ENCODE results near the gene PRDM1. TPM values are rescaled to one million over a fixed set of nuclear protein-coding genes. Genes with fewer than 3 reads are reported as not detected.

PRDM1 gene
- polyA plus RNA-seq, 1 experiment, result 4.6 TPM

DNA sequence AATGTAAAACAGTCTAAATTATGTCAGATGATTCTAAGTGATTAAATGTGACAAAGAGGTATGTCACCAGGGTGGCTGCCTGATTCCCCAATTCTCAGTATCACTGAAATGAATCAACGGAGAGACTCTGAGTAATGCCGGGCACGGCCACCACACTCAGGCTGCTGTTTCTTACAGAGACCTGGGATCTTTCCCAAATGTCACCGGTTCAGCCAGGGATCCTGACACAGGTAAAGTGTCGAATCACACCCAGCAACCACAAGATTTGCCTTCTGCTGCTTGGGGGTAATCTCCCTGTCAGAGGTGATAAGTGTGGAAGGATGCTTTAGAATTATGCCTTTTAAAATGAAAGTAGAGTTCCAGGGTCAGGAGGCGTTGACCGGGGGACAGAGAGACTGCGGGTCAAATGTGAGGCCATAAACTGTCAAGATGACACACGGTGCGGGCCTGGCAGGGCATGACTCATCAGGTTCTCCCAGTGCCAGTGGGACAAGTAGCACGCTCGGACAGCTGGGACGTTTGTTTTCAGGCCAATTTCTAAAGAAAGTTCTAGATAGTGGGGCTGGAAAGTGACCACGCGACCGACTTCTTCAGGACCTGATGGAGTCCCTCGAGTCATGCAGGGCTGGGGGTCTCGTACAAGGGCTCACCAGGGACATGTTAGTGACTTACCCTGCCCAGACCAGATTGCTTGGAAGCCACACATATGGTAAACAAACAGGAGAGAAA, 48.9 kb downstream of the PRDM1 start:
- CTCF ChIA-PET, result interaction anchor here (1.0 to 1.3 kb wide), 2 partner anchors 12 to 18 kb away, joined by 3 read pairs; no protein-coding TSS in a partner anchor
- POLR2A ChIA-PET, result no interaction called here
- no peak overlapping the region for H3K4me3 ChIP-seq (ENCODE audit: low read depth, low read length)
- no peaks in the 10 kb centered on the region for H3K36me3 ChIP-seq (ENCODE audit: control insufficient read depth, insufficient read depth, low read length)
- TF ChIP-seq CTCF (IDR thresholded peaks at IDR 0.05; ENCODE audit: insufficient read depth, low read depth, low read length), result no peak
- no peaks in the 10 kb centered on the region for H3K27me3 ChIP-seq (ENCODE audit: control insufficient read depth, insufficient read depth, low read length)
- DNase-seq (ENCODE audit: low read depth), result no peak

- ChIA-PET CTCF (interaction anchor here (1.0 to 1.3 kb wide), 2 partner anchors 11 to 17 kb away, joined by 3 read pairs; no protein-coding TSS in a partner anchor), POLR2A (no interaction called here)
- Histone ChIP-seq H3K27me3 (ENCODE audit: control insufficient read depth, insufficient read depth, low read length) (no peaks in the 10 kb centered on the region), H3K4me3 (ENCODE audit: low read depth, low read length) (no peak overlapping the region), H3K36me3 (ENCODE audit: control insufficient read depth, insufficient read depth, low read length) (no peaks in the 10 kb centered on the region)
- DNase-seq (ENCODE audit: low read depth), result no peak
- no peak for TF ChIP-seq CTCF (IDR thresholded peaks at IDR 0.05; ENCODE audit: insufficient read depth, low read depth, low read length)
Observed at GRCh38 chr6:106135911-106136571, 49.9 kb downstream of the PRDM1 start.

- Histone ChIP-seq H3K4me3 (ENCODE audit: low read depth, low read length) (no peak overlapping the region), H3K36me3 (ENCODE audit: control insufficient read depth, insufficient read depth, low read length) (no peaks in the 10 kb centered on the region), H3K27me3 (ENCODE audit: control insufficient read depth, insufficient read depth, low read length) (no peaks in the 10 kb centered on the region)
- CTCF ChIA-PET, result no interaction called here
- POLR2A ChIA-PET, result no interaction called here
- DNase-seq (ENCODE audit: low read depth), result no peak
- TF ChIP-seq CTCF (IDR thresholded peaks at IDR 0.05; ENCODE audit: insufficient read depth, low read depth, low read length), result no peak
Observed at GRCh38 chr6:106136845-106137244, 50.7 kb downstream of the PRDM1 start.

DNA sequence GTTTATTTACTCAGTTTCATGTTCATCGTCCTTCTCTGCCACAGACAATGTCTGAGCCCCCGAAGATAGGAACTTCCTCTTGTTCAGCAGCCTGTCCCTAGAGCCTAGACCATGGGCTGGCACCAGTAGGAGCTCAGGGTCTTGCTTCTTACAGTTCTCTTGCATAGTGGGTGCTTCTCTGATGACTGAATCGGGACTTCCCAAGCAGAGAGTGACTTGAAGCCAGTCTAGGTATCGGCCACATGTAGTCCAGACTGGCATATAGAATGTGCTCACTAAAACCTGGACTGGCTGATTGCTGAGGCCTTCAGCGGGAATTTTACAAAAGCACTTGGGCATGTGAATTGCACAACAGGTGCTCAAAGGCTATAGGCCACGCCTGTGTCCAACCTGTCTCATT, 52.0 kb downstream of the PRDM1 start:
- ChIA-PET CTCF (no interaction called here), POLR2A (no interaction called here)
- TF ChIP-seq CTCF (IDR thresholded peaks at IDR 0.05; ENCODE audit: insufficient read depth, low read depth, low read length), result no peak
- Histone ChIP-seq H3K36me3 (ENCODE audit: control insufficient read depth, insufficient read depth, low read length) (no peaks in the 10 kb centered on the region), H3K4me3 (ENCODE audit: low read depth, low read length) (no peak overlapping the region), H3K27me3 (ENCODE audit: control insufficient read depth, insufficient read depth, low read length) (no peaks in the 10 kb centered on the region)
- no peak for DNase-seq (ENCODE audit: low read depth)

DNA sequence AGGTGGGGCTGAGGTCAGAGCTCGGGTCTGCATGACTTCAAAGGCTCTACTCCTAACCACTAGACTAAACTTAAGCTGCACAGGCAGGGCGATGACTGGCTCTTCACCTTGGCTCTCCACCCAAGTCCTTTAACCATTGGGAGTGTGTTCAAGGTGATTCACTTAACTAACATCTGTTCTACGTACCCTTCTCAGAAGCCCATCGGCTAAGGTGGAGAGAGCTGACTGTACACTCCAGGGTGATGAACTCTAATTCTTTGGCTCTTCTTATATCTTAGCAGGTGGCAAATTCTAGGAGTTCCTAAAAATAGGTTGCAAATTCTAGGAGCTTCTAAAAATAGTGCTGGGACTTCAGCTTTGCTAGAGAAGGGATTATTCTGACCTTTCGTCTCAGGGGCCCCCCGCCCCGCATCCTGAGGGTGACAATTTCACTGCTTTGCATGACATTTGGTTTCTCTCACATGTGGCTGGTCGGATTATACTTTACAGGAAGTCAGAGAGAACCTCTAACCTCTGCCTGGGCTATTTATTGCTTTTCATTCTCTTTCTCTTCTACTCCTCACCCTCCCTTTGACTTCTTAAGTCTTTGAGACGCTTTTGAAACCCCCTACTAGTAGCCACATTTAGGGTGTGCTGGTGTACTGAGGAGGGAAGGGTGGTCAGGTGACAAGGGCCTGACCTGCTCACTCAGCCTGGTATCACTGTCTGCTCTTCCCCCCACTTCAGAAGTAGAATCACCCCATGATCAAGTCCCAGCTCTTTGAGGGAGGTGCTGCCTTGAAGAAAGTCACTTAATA, 55.5 kb downstream of the PRDM1 start:
- TF ChIP-seq CTCF (IDR thresholded peaks at IDR 0.05; ENCODE audit: insufficient read depth, low read depth, low read length), result no peak
- DNase-seq (ENCODE audit: low read depth), result no peak
- Histone ChIP-seq H3K27me3 (ENCODE audit: control insufficient read depth, insufficient read depth, low read length) (no peaks in the 10 kb centered on the region), H3K4me3 (ENCODE audit: low read depth, low read length) (no peak overlapping the region), H3K36me3 (ENCODE audit: control insufficient read depth, insufficient read depth, low read length) (no peaks in the 10 kb centered on the region)
- CTCF ChIA-PET, result interaction anchor here (1.3 kb wide), 1 partner anchor 25 kb away, joined by 3 read pairs; no protein-coding TSS in a partner anchor
- POLR2A ChIA-PET, result no interaction called here

Data from BJ (cell line).